Nephron progenitor cell (in vitro differentiated cells): ENCODE measurements around the gene TCEANC2.

Source experiments
- DNase-seq: peaks from one replicate; pipeline ENCODE4 v3.0.0; 2021
- H3K27ac Mint-ChIP-seq: 2 replicates; pipeline ENCODE4 v1.8.0; 2021; ENCODE audit warnings: mild to moderate bottlenecking, moderate library complexity, mixed read lengths
- H3K27me3 Mint-ChIP-seq: 2 replicates; pipeline ENCODE4 v1.8.0; 2021; ENCODE audit warnings: mild to moderate bottlenecking, low read depth, mixed read lengths; ENCODE audit not compliant: poor library complexity
- H3K36me3 Mint-ChIP-seq: 2 replicates; pipeline ENCODE4 v1.8.0; 2021; ENCODE audit warnings: low read depth, mixed read lengths
- H3K4me1 Mint-ChIP-seq: 2 replicates; pipeline ENCODE4 v1.8.0; 2021; ENCODE audit warnings: mixed read lengths
- H3K4me3 Mint-ChIP-seq: 2 replicates; pipeline ENCODE4 v1.8.0; 2021; ENCODE audit warnings: mild to moderate bottlenecking, moderate library complexity, mixed read lengths
- H3K9me3 Mint-ChIP-seq: 2 replicates; pipeline ENCODE4 v1.8.0; 2021; ENCODE audit warnings: mild to moderate bottlenecking, moderate library complexity, mixed read lengths
- TF ChIP-seq, protein P1 (sequence below): fragments of 200-600 bp; sonication (generic); IDR thresholded peaks from 2 replicates; pipeline ENCODE4 v1.5.0; 2021; ENCODE audit warnings: antibody characterized with exemption

The TCEANC2 gene

GRCh38 chr1:54125386-54126070, 72.1 kb downstream of the TCEANC2 start:
- Mint-ChIP-seq H3K27ac (no peak overlapping the region), H3K36me3 (no peaks in the 10 kb centered on the region), H3K4me3 (no peak overlapping the region), H3K9me3 (no peaks in the 10 kb centered on the region), H3K27me3 (peaks cover 57% of the 10 kb centered on the region), H3K4me1 (peaks cover 30% of the 10 kb centered on the region)
- DNase-seq, result no peak
- TF ChIP-seq, protein P1, sequence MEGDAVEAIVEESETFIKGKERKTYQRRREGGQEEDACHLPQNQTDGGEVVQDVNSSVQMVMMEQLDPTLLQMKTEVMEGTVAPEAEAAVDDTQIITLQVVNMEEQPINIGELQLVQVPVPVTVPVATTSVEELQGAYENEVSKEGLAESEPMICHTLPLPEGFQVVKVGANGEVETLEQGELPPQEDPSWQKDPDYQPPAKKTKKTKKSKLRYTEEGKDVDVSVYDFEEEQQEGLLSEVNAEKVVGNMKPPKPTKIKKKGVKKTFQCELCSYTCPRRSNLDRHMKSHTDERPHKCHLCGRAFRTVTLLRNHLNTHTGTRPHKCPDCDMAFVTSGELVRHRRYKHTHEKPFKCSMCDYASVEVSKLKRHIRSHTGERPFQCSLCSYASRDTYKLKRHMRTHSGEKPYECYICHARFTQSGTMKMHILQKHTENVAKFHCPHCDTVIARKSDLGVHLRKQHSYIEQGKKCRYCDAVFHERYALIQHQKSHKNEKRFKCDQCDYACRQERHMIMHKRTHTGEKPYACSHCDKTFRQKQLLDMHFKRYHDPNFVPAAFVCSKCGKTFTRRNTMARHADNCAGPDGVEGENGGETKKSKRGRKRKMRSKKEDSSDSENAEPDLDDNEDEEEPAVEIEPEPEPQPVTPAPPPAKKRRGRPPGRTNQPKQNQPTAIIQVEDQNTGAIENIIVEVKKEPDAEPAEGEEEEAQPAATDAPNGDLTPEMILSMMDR, result no peak

GRCh38 chr1:54126271-54126815, 72.9 kb downstream of the TCEANC2 start:
- Mint-ChIP-seq H3K4me3 (no peak overlapping the region), H3K27ac (no peak overlapping the region), H3K36me3 (no peaks in the 10 kb centered on the region), H3K27me3 (peaks cover 62% of the 10 kb centered on the region), H3K4me1 (peaks cover 28% of the 10 kb centered on the region), H3K9me3 (no peaks in the 10 kb centered on the region)
- no peak for DNase-seq
- TF ChIP-seq, protein P1, result no peak

DNA sequence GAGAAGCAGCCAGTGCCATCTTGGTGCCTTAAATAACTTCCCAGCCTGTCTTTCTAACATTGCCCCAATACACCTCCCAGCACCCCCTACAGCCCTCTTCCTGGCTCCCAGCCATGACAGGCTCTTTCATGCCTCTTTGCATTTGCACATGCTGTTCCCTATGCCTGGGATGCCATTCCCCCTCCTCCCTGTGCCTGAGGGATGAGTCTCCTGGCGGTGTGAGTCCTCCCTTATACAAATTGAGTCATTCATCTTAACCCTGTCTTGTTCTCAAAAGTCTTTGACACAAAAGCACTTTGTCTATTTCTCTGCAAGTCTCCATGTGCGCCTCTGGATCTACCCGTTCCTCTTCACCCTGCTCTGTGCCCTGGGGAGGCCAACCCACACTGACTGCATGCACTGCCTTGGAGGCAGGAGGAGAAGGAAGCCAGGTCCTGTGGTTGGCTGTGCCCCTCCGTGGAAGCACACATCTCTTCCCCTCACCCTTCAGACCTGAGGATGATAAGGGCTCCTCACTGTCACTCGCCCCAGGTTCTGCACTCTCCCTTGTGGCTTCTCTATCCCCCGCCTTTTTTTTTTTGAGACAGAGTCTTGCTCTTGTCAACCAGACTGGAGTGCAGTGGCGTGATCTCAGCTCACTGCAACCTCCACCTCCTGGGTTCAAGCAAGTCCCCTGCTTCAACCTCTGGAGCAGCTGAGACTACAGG, 74.3 kb downstream of the TCEANC2 start:
- peaks cover 14% of the 10 kb centered on the region for H3K4me1 Mint-ChIP-seq
- no peak overlapping the region for H3K4me3 Mint-ChIP-seq
- H3K27me3 Mint-ChIP-seq, result peaks cover 56% of the 10 kb centered on the region
- no peak overlapping the region for H3K27ac Mint-ChIP-seq
- TF ChIP-seq, protein P1, result no peak
- no peak for DNase-seq
- H3K9me3 Mint-ChIP-seq, result no peaks in the 10 kb centered on the region
- H3K36me3 Mint-ChIP-seq, result no peaks in the 10 kb centered on the region

- no peaks in the 10 kb centered on the region for H3K36me3 Mint-ChIP-seq
- TF ChIP-seq, protein P1, result no peak
- peaks cover 40% of the 10 kb centered on the region for H3K27me3 Mint-ChIP-seq
- no peak overlapping the region for H3K27ac Mint-ChIP-seq
- H3K4me1 Mint-ChIP-seq, result peaks cover 15% of the 10 kb centered on the region
- H3K9me3 Mint-ChIP-seq, result no peaks in the 10 kb centered on the region
- H3K4me3 Mint-ChIP-seq, result no peak overlapping the region
- DNase-seq, result no peak
Measured at GRCh38 chr1:54129858-54130257, 76.5 kb downstream of the TCEANC2 start.

- H3K27me3 Mint-ChIP-seq, result peaks cover 40% of the 10 kb centered on the region
- H3K4me1 Mint-ChIP-seq, result peaks cover 26% of the 10 kb centered on the region
- H3K27ac Mint-ChIP-seq, result no peak overlapping the region
- TF ChIP-seq, protein P1, result no peak
- no peaks in the 10 kb centered on the region for H3K36me3 Mint-ChIP-seq
- DNase-seq, result no peak
- no peak overlapping the region for H3K4me3 Mint-ChIP-seq
- no peaks in the 10 kb centered on the region for H3K9me3 Mint-ChIP-seq
Measured at GRCh38 chr1:54131419-54131818, 78.0 kb downstream of the TCEANC2 start.
